AG04450 (cell line): ENCODE results near the gene NTNG2. TPM values are rescaled to one million over a fixed set of nuclear protein-coding genes. Genes with fewer than 3 reads are reported as not detected.
"Not testable (repeated sequence)": the region's sequence is repeated elsewhere in the genome, so short reads cannot be mapped to it uniquely, and the experiment has no call there.

Experiments used
- CTCF ChIA-PET: fragments of 300-600, 350-600 bp; formaldehyde crosslinking; extraction: SDS; loops from one replicate; lab custom pipeline; 2022; ENCODE audit warnings: antibody characterized with exemption, inconsistent platforms; lab: Charles Lee
- POLR2A ChIA-PET: fragments of 350-600 bp; formaldehyde crosslinking; extraction: SDS; loops from one replicate; lab custom pipeline; 2021; ENCODE audit warnings: antibody characterized with exemption, inconsistent platforms; lab: Yijun Ruan, JAX
- DNase-seq: peaks from one replicate; pipeline ENCODE4 v3.0.0-alpha.2; 2011; ENCODE audit warnings: low read depth, low spot score
- H3K27ac ChIP-seq: one replicate; pipeline ENCODE4 v1.5.1; 2012; ENCODE audit warnings: low read depth, low read length, control low read depth
- H3K27me3 ChIP-seq: one replicate; pipeline ENCODE4 v1.6.0; 2012; ENCODE audit warnings: low read length; ENCODE audit not compliant: control insufficient read depth, insufficient read depth
- H3K4me3 ChIP-seq: 2 replicates; pipeline ENCODE4 v1.5.1; 2011; ENCODE audit warnings: mild to moderate bottlenecking, low read depth, low read length, control low read depth
- H3K9me3 ChIP-seq: 2 replicates; pipeline ENCODE4 v1.5.1; 2012; ENCODE audit warnings: low read length; ENCODE audit not compliant: control insufficient read depth, insufficient read depth
- CTCF ChIP-seq: IDR thresholded peaks from 2 replicates; pipeline ENCODE4 v1.5.1; 2011; ENCODE audit warnings: low read depth, low read length, control low read depth, inconsistent platforms
- polyA plus RNA-seq: library from polyadenylated mRNA; depleted of rRNA; stranded (reverse); fragments of >200 nt; gene quantifications from 2 replicates; pipeline ENCODE4 v1.2.3, GENCODE V29; 2011

NTNG2 gene
- polyA plus RNA-seq, 1 experiment = 0.93 TPM

- Histone ChIP-seq H3K9me3 (no peaks in the 10 kb centered on the region; the same call in 1 of the 2 replicates), H3K27me3 (peaks cover 67% of the 10 kb centered on the region), H3K27ac (no peak overlapping the region), H3K4me3 (no peak overlapping the region)
- TF ChIP-seq CTCF = no peak
- POLR2A ChIA-PET = no interaction called here
- CTCF ChIA-PET = no interaction called here
- no peak for DNase-seq
Measured at GRCh38 chr9:132127888-132128534, 33.8 kb upstream of the NTNG2 start.

GRCh38 chr9:132129535-132129934 is 32.3 kb upstream of the NTNG2 start:
- CTCF ChIA-PET = no interaction called here
- POLR2A ChIA-PET = no interaction called here
- peaks cover 72% of the 10 kb centered on the region for H3K27me3 ChIP-seq
- no peak for TF ChIP-seq CTCF
- H3K9me3 ChIP-seq = no peaks in the 10 kb centered on the region; the same call in 1 of the 2 replicates
- DNase-seq = no peak
- no peak overlapping the region for H3K4me3 ChIP-seq
- H3K27ac ChIP-seq = no peak overlapping the region

- H3K4me3 ChIP-seq, CTCF ChIA-PET, H3K27ac ChIP-seq, H3K9me3 ChIP-seq, DNase-seq: not testable (repeated sequence)
- POLR2A ChIA-PET = interaction anchor here (1.0 kb wide), 1 partner anchor 27 kb away, joined by 3 read pairs; no protein-coding TSS in a partner anchor
- peaks cover 64% of the 10 kb centered on the region for H3K27me3 ChIP-seq
Measured at GRCh38 chr9:132134085-132134484, 27.8 kb upstream of the NTNG2 start.

- ChIA-PET CTCF (interaction anchor here (1.2 kb wide), 1 partner anchor 34 kb away, joined by 4 read pairs; no protein-coding TSS in a partner anchor), POLR2A (no interaction called here)
- no peak overlapping the region for H3K27ac ChIP-seq
- TF ChIP-seq CTCF = no peak
- H3K9me3 ChIP-seq = no peaks in the 10 kb centered on the region; the same call in 1 of the 2 replicates
- peaks cover 57% of the 10 kb centered on the region for H3K27me3 ChIP-seq
- no peak overlapping the region for H3K4me3 ChIP-seq
- no peak for DNase-seq
Measured at GRCh38 chr9:132135456-132135855, 26.4 kb upstream of the NTNG2 start.

GRCh38 chr9:132136151-132136780 is 25.6 kb upstream of the NTNG2 start:
- Histone ChIP-seq H3K27ac (no peak overlapping the region), H3K9me3 (no peaks in the 10 kb centered on the region; the same call in 1 of the 2 replicates), H3K4me3 (no peak overlapping the region), H3K27me3 (peaks cover 57% of the 10 kb centered on the region)
- ChIA-PET CTCF (no interaction called here), POLR2A (no interaction called here)
- TF ChIP-seq CTCF = no peak
- no peak for DNase-seq
